Inflammatory macrophage treated with lipopolysaccharide for 1 hour (primary cell): ENCODE data around the gene ATP6V0B.
A peak's percentile ranks its signal among the peaks of the same experiment; 100 is the strongest.

Experiments used
- DNase-seq, 2 donors: peaks; one replicate each; pipeline ENCODE4 v3.0.0-alpha.2; 2020 to 2022

The ATP6V0B gene

GRCh38 chr1:43969746-43970466 lies 4.9 kb upstream of the ATP6V0B start, which contains the start of gene DPH2:
Gene DPH2, plus strand, starts transcription at chr1:43970010. Its CDS starts 166 bp downstream, at chr1:43970176.
- peak; percentile 96 to 97 for DNase-seq

- DNase-seq: no peak
These were observed 4.3 kb upstream of the ATP6V0B start for GRCh38 chr1:43970502-43970901.

- DNase-seq: no peak
These were observed 3.8 kb upstream of the ATP6V0B start for GRCh38 chr1:43970911-43971310.

- no peak for DNase-seq
These were observed 3.3 kb upstream of the ATP6V0B start for GRCh38 chr1:43971336-43971980.

DNA sequence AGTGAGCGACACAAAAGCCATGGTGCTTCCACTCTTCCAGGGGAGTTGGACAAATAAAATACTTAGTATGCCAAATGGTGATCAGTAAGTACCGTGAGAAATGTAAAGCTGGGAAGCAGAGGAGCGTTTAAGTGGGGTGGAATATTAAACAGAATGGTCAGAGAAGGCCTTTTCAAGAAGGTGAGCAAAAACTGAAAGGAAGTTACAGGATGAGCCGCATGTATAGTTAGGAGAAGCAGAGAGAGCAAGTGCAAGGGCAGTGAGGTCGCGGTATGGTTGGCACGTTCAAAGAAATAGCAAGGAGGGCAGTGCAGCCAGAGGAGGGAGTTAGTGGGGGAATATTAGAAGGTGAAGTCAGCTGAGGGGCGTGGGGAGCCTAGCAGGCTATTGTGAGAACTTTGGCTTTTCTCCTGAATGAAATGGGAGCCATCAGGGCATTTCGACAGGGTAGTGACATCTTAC lies 748 bp upstream of the ATP6V0B start:
- DNase-seq: no peak

DNA sequence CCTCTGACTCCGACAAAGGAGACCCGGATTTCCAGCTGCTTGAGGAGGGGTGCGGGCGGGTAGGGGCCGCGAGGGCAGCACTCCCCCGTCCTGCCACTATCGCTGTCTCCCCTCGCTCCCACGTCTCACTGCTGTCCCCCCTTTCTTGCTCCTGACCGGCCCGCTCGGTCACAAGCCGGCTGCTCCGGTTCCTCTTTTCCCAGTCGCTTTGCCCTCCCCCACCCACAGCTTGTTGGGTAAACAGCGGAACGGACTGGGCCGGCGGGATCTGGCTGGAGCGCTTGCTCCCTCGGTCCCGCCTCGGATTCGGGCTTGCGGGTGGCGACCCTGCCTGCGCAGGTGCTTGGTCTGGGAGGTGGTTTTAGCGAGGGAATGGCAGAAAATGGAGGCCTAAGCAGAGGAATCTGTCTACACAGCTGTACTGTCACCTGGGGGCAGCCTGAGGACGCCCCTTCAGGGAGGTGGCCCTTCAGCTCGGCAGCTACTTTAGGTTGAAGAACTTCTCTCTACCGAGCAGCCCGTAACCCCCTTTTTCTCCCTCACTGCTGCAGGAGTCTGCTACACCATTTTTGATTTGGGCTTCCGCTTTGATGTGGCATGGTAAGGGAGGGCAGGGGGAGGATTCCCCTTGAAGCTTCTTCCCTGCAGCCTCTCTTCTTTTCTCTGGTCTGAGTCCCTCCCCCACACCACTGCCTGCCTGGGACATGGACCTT lies 645 bp downstream of the ATP6V0B start:
- DNase-seq: peak; percentile 80 to 86

- no peak for DNase-seq
These were observed 1.3 kb downstream of the ATP6V0B start for GRCh38 chr1:43976045-43976444.

- DNase-seq: no peak
These were observed 2.1 kb downstream of the ATP6V0B start for GRCh38 chr1:43976890-43977289.

GRCh38 chr1:43977376-43978263 lies 2.9 kb downstream of the ATP6V0B start:
- no peak for DNase-seq

- DNase-seq: no peak
These were observed 3.4 kb downstream of the ATP6V0B start for GRCh38 chr1:43978264-43978550.

GRCh38 chr1:43978551-43979260 lies 3.9 kb downstream of the ATP6V0B start, which contains the start of gene B4GALT2:
Gene B4GALT2, plus strand, starts transcription at chr1:43979210. Its CDS starts 1,951 bp downstream, at chr1:43981161.
- DNase-seq: no peak

GRCh38 chr1:43979261-43979527 lies 4.4 kb downstream of the ATP6V0B start:
- no peak for DNase-seq

- DNase-seq: peak in 1 of 2 donors; percentile 23
These were observed 4.9 kb downstream of the ATP6V0B start for GRCh38 chr1:43979528-43980254.

GRCh38 chr1:43980255-43981134 lies 5.7 kb downstream of the ATP6V0B start:
- no peak for DNase-seq

- no peak for DNase-seq
These were observed 6.4 kb downstream of the ATP6V0B start for GRCh38 chr1:43981135-43981491.

DNA sequence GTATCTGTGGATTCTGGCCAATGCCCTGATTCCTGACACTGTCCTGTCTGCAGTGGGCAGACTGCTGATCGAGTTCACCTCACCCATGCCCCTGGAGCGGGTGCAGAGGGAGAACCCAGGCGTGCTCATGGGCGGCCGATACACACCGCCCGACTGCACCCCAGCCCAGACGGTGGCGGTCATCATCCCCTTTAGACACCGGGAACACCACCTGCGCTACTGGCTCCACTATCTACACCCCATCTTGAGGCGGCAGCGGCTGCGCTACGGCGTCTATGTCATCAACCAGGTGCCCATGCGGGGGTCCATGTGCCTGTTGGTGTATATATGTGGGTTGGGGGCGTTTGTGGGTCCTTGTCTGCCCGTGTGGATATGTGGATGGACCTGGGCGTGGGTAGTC lies 6.9 kb downstream of the ATP6V0B start:
- no peak for DNase-seq

- no peak for DNase-seq
These were observed 7.5 kb downstream of the ATP6V0B start for GRCh38 chr1:43982241-43982640.

- DNase-seq: peak; percentile 28 to 47
These were observed 8.0 kb downstream of the ATP6V0B start for GRCh38 chr1:43982808-43983207.

DNA sequence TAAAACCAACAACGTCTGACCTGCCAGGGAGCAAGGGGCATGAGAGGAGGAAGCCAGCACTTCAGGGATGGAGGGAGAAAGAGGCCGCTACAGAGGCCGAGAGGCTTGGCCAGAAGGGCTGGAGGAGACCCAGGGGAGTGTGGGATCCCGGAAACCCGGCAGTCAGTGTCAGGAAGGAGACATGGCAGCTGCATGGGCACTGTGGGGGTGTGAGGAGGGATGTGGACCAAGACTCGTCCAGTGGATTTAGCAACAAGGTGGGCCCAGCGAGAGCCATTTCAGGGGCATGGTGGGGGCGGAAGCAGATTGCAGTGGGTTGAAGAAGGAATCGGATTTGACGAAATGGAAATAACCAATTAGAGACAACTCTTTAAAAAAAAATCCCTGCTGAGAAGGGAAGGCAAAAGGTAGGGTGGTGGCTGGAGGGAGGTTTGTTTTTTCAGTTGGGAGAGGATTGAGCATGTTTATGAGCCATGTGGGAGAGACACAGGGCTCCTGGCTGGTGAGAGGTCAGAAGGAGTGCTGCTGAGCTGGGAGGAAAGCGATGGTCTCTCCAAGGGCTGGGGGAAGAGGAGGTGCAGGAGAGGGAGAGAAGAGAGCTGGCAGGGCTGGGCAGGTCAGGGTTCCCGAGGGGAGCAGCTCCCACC lies 8.6 kb downstream of the ATP6V0B start:
- no peak for DNase-seq

GRCh38 chr1:43984855-43985254 lies 10.1 kb downstream of the ATP6V0B start:
- DNase-seq: no peak
